Neural progenitor cell (in vitro differentiated cells): ENCODE data around the gene MAN2A2.

ENCODE experiments used
- EZH2 ChIP-seq: fragments of 200-600 bp; sonication (generic); IDR thresholded peaks from 2 replicates; pipeline ENCODE4 v1.6.1; 2017; ENCODE audit warnings: antibody characterized with exemption, mild to moderate bottlenecking, moderate library complexity
- TF ChIP-seq, protein P1 (sequence below): fragments of 200-600 bp; sonication (generic); IDR thresholded peaks from 2 replicates; pipeline ENCODE4 v1.5.1; 2017; ENCODE audit warnings: antibody characterized with exemption, mild to moderate bottlenecking

DNA sequence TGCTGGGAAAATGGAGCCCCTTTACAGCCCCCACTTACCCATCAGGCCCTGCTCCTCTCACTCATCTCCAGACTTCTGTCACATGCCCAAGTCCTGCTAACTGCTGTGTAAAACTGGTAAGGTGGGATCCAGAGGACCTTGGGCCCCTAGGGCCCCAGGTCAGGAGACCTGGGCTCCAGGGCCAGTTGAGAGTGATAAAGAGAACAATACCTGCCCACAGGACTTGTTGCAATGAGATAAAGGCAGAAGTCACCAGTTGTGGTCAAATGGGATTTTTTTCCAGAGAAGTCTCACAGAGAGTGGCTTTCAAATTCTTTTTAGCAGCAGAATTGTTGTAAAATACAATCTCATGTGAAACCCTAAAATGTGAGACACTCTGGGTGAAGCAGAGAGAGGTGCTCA, 34.0 kb upstream of the MAN2A2 start:
- TF ChIP-seq, protein P1, sequence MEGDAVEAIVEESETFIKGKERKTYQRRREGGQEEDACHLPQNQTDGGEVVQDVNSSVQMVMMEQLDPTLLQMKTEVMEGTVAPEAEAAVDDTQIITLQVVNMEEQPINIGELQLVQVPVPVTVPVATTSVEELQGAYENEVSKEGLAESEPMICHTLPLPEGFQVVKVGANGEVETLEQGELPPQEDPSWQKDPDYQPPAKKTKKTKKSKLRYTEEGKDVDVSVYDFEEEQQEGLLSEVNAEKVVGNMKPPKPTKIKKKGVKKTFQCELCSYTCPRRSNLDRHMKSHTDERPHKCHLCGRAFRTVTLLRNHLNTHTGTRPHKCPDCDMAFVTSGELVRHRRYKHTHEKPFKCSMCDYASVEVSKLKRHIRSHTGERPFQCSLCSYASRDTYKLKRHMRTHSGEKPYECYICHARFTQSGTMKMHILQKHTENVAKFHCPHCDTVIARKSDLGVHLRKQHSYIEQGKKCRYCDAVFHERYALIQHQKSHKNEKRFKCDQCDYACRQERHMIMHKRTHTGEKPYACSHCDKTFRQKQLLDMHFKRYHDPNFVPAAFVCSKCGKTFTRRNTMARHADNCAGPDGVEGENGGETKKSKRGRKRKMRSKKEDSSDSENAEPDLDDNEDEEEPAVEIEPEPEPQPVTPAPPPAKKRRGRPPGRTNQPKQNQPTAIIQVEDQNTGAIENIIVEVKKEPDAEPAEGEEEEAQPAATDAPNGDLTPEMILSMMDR: no peak
- TF ChIP-seq EZH2: no peak
